Measurements from ENCODE around the gene ZNF524.

DNA sequence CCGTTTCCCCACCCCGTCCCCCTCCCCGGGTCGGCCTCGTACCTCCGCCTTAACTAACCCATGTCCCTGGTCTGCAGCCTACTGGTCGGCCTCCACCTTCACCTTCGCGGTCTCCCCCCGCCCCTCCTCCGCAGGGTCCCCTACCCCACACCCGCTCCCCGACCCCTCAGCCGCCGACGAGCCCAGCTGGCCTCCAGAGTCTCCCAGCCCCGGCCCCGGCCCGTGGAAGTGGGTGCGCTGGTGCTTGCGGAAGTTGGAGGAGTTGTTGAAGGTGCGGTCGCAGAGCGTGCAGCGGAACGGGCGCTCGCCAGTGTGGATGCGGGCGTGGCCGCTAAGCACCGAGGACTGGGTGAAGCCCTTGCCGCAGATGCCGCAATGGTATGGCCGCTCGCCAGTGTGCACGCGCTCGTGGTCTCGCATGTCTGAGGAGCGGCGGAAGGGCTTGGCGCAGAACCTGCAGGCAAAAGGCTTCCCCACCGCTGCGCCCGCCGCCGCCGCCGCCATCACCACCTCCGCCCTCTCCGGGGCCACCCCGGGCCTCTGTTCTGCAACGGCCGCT, 21.7 kb downstream of the ZNF524 start:
- TF ChIP-seq CTCF (IDR thresholded peaks at IDR 0.05) (no peak), POLR2A (IDR thresholded peaks at IDR 0.05) (no peak), EP300 (IDR thresholded peaks at IDR 0.05) (no peak)

Data from tibial nerve (tissue), 4 donors.